GM12874 (cell line): ENCODE data around the gene HLA-F.

Experiments used
- CTCF ChIP-seq: IDR thresholded peaks from 2 replicates; pipeline ENCODE4 v1.5.1; 2011; ENCODE audit warnings: low read depth, mild to moderate bottlenecking, control low read depth, low read length, moderate library complexity; ENCODE audit not compliant: insufficient read depth

The HLA-F gene

GRCh38 chr6:29733057-29733456 is 9.8 kb downstream of the HLA-F start:
- TF ChIP-seq CTCF, result no peak

- TF ChIP-seq CTCF, result no peak
Measured at GRCh38 chr6:29734046-29735018, 11.1 kb downstream of the HLA-F start.

- no peak for TF ChIP-seq CTCF
Measured at GRCh38 chr6:29736563-29736962, 13.3 kb downstream of the HLA-F start.

- peak; percentile 86 for TF ChIP-seq CTCF
Measured at GRCh38 chr6:29737707-29738630, 14.7 kb downstream of the HLA-F start.

GRCh38 chr6:29739136-29739881 is 16.1 kb downstream of the HLA-F start:
- no peak for TF ChIP-seq CTCF

- TF ChIP-seq CTCF, result no peak
Measured at GRCh38 chr6:29739882-29740261, 16.6 kb downstream of the HLA-F start.
